ENCODE measurements around the gene SRSF7.

- TF ChIP-seq POLR2AphosphoS5 (IDR thresholded peaks at IDR 0.05; ENCODE audit: borderline replicate concordance, low read depth, low read length) (no peak), EZH2 (IDR thresholded peaks at IDR 0.05) (no peak), FOXP2 (optimal IDR thresholded peaks at IDR 0.05; ENCODE audit: control extremely low read depth, extremely low read length, insufficient read depth) (no peak)
Measured at GRCh38 chr2:38723173-38723572, 28.0 kb downstream of the SRSF7 start.
